ENCODE results near the gene TGIF2.

- peak; percentile 27; the same call in 1 of the 2 replicates for TF ChIP-seq TBP (IDR thresholded peaks at IDR 0.05; ENCODE audit: low read depth, low read length)
- TF ChIP-seq, protein P1, sequence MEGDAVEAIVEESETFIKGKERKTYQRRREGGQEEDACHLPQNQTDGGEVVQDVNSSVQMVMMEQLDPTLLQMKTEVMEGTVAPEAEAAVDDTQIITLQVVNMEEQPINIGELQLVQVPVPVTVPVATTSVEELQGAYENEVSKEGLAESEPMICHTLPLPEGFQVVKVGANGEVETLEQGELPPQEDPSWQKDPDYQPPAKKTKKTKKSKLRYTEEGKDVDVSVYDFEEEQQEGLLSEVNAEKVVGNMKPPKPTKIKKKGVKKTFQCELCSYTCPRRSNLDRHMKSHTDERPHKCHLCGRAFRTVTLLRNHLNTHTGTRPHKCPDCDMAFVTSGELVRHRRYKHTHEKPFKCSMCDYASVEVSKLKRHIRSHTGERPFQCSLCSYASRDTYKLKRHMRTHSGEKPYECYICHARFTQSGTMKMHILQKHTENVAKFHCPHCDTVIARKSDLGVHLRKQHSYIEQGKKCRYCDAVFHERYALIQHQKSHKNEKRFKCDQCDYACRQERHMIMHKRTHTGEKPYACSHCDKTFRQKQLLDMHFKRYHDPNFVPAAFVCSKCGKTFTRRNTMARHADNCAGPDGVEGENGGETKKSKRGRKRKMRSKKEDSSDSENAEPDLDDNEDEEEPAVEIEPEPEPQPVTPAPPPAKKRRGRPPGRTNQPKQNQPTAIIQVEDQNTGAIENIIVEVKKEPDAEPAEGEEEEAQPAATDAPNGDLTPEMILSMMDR (IDR thresholded peaks at IDR 0.05; ENCODE audit: control extremely low read depth in 1 of 3, insufficient read depth in 1 of 3, low read depth in 1 of 3, low read length in 3 of 3) = peak; percentile 49 to 68 (median 57)
- TF ChIP-seq ATF3 (IDR thresholded peaks at IDR 0.05; ENCODE audit: insufficient read depth, low read depth, low read length) = no peak
- TF ChIP-seq POLR2AphosphoS5 (IDR thresholded peaks at IDR 0.05; ENCODE audit: low read depth, low read length) = no peak
- TF ChIP-seq TAF1 (IDR thresholded peaks at IDR 0.05; ENCODE audit: low read depth, low read length) = no peak
- no peak for TF ChIP-seq BRCA1 (IDR thresholded peaks at IDR 0.05; ENCODE audit: low read depth, low read length)
- no peak for TF ChIP-seq ZNF274 (IDR thresholded peaks at IDR 0.05; ENCODE audit: borderline replicate concordance, extremely low read depth, low read length)
- TF ChIP-seq, protein P2, sequence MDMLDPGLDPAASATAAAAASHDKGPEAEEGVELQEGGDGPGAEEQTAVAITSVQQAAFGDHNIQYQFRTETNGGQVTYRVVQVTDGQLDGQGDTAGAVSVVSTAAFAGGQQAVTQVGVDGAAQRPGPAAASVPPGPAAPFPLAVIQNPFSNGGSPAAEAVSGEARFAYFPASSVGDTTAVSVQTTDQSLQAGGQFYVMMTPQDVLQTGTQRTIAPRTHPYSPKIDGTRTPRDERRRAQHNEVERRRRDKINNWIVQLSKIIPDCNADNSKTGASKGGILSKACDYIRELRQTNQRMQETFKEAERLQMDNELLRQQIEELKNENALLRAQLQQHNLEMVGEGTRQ (IDR thresholded peaks at IDR 0.05; ENCODE audit: low read length) = no peak
- TF ChIP-seq, protein P3, sequence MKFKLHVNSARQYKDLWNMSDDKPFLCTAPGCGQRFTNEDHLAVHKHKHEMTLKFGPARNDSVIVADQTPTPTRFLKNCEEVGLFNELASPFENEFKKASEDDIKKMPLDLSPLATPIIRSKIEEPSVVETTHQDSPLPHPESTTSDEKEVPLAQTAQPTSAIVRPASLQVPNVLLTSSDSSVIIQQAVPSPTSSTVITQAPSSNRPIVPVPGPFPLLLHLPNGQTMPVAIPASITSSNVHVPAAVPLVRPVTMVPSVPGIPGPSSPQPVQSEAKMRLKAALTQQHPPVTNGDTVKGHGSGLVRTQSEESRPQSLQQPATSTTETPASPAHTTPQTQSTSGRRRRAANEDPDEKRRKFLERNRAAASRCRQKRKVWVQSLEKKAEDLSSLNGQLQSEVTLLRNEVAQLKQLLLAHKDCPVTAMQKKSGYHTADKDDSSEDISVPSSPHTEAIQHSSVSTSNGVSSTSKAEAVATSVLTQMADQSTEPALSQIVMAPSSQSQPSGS (IDR thresholded peaks at IDR 0.05; ENCODE audit: low read length) = no peak
- no peak for TF ChIP-seq RFX5 (IDR thresholded peaks at IDR 0.05; ENCODE audit: borderline replicate concordance, low read depth, low read length)
- TF ChIP-seq EP300 (IDR thresholded peaks at IDR 0.05; ENCODE audit: borderline replicate concordance in 1 of 2, low read depth in 2 of 2, low read length in 2 of 2) = no peak
- TF ChIP-seq E2F6 (IDR thresholded peaks at IDR 0.05) = no peak
- no peak for TF ChIP-seq MAFK (IDR thresholded peaks at IDR 0.05; ENCODE audit: low read depth, low read length)
Measured at GRCh38 chr20:36632487-36633284, 59.3 kb downstream of the TGIF2 start.
